SH-SY5Y (cell line): Measurements from ENCODE around the gene TAPBPL.

Source experiments
- GATA2 ChIP-seq: IDR thresholded peaks from 2 replicates; pipeline ENCODE4 v1.6.1; 2011; ENCODE audit warnings: mild to moderate bottlenecking, low read depth, low read length
- GATA3 ChIP-seq: IDR thresholded peaks from 2 replicates; pipeline ENCODE4 v1.6.1; 2011; ENCODE audit warnings: low read depth, mild to moderate bottlenecking, low read length, moderate library complexity

TAPBPL gene, protein sequence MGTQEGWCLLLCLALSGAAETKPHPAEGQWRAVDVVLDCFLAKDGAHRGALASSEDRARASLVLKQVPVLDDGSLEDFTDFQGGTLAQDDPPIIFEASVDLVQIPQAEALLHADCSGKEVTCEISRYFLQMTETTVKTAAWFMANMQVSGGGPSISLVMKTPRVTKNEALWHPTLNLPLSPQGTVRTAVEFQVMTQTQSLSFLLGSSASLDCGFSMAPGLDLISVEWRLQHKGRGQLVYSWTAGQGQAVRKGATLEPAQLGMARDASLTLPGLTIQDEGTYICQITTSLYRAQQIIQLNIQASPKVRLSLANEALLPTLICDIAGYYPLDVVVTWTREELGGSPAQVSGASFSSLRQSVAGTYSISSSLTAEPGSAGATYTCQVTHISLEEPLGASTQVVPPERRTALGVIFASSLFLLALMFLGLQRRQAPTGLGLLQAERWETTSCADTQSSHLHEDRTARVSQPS

DNA sequence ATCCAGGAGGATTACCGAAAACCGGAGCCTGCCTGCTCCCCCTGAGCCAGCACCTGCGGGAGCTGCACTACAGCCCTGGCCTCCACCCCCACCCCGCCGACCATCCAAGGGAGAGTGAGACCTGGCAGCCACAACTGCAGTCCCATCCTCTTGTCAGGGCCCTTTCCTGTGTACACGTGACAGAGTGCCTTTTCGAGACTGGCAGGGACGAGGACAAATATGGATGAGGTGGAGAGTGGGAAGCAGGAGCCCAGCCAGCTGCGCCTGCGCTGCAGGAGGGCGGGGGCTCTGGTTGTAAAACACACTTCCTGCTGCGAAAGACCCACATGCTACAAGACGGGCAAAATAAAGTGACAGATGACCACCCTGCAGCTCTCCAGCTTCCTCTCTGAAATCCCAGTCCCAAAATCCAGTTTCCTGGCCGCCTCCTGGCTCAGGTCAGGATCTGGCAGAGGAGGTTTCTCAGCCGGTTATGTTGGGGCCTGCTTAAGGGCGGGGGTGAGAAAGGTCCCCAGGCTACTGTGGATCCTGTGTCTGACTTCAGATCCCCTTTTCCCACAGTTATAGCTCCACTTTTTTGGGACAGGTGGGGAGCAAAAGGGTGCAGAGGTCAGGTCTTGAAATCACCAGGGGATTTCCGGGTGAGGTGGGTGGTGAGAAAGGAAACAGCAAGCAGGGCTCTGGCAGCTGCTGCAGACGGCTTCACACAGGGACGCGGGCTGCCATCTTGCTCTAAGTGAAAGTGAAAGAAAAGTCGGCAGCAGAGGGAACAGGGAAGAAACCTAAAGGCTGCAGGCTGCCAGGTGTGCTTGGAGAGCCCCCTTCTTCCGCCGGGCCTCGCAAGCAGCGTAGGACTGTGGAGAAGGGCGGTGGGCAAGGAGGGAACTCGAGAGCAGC, at the start of gene TAPBPL:
Gene TAPBPL (plus strand): TSS at position 695 of the 897 bp plus-strand sequence. CDS start 207 bp downstream, outside the sequence.
- TF ChIP-seq GATA2 (no peak), GATA3 (no peak)

DNA sequence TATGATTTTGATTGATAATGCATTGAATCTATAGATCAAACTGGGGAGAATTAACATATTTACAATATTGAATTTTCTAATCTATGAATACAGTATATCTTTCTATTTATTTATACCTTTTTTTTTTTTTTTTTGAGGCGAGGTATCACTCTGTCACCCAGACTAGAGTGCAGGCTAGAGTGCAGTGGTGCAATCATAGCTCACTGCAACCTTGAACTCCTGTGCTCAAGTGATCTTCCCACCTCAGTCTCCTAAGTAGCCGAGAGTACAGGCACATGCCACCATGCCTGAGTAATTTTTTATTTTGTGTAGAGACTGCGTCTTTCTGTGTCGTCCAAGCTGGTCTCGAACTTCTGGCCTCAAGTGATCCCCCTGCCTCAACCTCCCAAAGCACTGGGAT, 47.5 kb upstream of the TAPBPL start:
- TF ChIP-seq GATA2 (no peak), GATA3 (no peak)

DNA sequence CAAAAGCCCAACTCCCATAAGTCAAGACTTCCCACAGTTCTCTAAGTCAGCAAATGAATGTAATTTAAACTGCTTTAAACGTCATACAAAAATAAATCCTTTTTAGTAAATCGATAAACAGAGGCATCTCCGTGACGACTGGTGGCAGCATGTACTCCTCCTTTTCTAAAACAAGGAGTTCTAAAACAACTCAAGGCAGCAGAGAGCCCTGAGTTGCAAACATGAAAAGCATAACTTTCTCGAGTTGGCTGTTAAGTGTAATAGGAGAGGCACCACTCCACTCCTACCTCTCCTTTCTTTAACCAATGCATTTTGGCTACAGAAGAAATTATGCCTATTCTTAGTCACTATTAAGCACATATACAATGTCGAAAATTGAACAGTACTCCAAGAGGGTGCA, 45.9 kb upstream of the TAPBPL start:
- no peak for TF ChIP-seq GATA2
- no peak for TF ChIP-seq GATA3

DNA sequence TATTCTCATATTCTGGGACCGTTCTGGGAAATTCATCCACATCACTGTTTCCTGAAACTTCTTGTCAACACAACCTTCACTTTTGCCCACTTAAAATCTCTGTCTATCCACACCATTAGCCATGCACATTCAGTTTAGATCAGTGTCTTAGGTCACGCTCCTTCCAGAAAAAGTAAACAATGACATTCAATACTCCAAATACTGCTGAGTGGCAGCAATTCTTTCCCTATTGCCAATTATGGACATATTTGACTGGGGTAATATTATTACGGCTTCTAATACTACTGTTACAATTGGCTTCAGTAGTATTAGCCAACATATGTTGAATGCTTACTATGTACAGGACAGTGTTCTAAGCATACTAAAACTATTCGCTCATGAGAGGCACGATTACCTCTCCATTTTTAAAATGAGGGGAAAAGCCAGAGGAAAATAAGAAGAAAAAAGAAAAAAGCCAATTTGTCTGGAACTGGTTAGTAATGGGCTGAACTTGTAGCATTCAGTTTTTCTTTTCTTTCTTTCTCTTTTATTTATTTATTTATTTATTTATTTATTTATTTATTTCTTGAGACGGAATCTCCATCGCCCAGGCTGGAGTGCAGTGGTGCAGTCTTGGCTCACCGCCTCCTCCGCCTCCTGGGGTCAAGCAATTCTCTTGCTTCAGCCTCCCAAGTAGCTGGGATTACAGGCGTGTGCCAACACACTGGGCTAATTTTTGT, 44.4 kb upstream of the TAPBPL start:
- no peak for TF ChIP-seq GATA2
- no peak for TF ChIP-seq GATA3

- TF ChIP-seq GATA2: no peak
- TF ChIP-seq GATA3: no peak
Observed at GRCh38 chr12:6416596-6416995, 35.2 kb upstream of the TAPBPL start.

DNA sequence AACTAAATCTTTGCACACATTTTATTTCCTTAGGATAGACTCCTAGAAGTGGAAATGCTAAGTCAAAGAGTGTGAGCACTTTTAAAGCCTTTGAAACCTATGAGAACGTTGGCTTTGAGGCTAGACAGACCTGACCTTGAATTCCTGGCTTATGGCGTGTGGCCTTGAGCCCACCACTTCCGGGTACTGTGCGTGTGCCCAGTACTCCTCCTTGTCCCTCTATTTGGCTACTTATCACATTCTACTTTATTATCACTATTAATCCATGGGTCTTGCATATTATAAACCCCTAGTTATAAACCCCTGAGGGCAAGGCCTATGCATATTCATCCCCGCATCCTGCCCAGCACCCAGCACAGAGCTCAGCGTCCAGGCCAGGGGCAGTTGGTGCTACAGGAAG, 33.0 kb upstream of the TAPBPL start:
- TF ChIP-seq GATA2 (no peak), GATA3 (no peak)

DNA sequence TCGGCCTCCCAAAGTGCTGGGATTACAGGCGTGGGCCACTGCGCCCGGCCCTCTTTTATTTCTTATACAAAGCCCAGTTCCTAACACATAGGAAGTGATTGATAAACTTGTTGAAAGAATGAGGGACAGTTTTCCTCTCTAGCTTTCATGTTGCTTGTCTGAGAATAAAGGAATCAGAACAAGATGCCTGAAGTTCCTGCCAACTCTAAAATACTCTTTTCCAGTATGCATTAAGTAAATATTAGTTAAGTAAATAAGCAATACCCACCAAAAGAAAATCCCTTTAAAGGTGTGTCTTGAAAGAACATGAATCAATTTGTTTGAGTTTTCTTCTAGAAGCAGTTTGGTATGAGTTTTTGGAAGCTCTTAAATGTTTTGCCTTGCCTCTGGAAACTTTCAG, 31.5 kb upstream of the TAPBPL start:
- no peak for TF ChIP-seq GATA2
- no peak for TF ChIP-seq GATA3

DNA sequence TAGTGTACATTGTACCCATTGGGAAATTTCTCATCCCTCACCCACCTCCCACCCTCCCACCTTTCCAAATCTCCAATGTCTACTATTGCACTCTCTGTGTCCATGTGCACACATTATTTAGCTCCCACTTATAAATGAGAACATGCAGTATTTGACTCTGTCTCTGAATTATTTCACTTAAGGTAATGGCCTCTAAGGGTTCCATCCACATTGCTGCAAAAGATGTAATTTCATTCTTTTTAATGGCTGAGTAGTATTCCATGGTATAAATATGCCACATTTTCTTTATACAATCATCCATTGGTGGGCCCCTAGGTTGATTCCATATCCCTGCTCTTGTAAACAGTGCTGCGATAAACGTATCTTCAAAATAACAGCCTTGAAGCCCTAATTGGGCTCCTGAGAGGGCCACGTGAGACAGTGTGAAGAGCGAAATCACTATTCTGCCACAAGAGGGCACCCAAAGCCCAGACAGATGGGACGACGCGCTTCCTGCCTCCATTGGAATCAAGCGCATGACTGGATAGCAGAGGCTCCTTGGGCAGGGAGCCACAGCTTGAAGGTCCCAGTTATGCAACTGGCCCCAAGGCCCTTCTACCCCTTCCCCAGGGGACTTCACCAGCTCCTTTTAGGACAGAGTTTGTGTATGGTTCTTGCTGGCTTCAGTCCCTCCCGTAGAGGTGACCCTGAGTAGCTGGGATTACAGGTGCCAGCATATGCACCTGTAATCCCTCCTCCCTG, 28.4 kb upstream of the TAPBPL start:
- TF ChIP-seq GATA2: no peak
- no peak for TF ChIP-seq GATA3

GRCh38 chr12:6424008-6424347, 27.9 kb upstream of the TAPBPL start:
- TF ChIP-seq GATA3 (no peak), GATA2 (no peak)

GRCh38 chr12:6424866-6425265, 27.0 kb upstream of the TAPBPL start:
- TF ChIP-seq GATA2 (no peak), GATA3 (no peak)

- TF ChIP-seq GATA3 (no peak), GATA2 (no peak)
Observed at GRCh38 chr12:6425590-6426531, 26.0 kb upstream of the TAPBPL start.

DNA sequence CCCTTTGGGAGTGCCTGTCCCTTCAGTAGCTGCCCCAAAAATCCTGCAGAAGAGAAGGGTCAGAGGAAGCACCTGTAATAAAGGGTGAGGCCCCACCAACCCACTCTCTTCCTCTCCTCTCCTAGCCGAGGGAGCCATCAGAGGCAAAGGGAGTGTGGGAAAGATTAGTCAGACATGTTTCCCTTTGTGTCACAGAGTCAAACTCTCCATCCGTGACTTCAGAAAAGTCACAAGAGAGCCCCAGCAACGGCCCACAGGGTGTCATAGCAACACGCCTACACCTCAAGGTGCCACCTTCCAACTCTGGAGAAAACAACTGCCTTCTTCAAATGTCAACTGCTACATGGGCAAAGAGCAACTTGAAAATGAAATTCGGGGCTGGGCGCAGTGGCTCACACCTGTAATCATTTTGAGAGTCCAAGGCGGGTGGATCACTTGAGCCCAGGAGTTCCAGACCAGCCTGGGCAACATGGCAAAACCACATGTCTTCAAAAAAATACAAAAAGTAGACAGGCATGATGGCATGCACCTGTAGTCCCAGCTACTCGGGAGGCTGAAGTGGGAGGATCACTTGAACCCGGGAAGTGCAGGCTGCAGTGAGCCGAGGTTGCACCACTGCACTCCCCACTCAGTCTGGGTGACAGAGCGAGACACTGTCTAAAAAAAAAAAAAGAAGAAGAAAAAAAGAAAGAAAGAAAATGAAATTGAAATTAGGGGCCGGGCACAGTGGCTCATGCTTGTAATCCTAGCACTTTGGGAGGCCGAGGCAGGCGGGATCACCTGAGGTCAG, 24.8 kb upstream of the TAPBPL start:
- TF ChIP-seq GATA2: no peak
- no peak for TF ChIP-seq GATA3
